K562 (cell line): ENCODE results near the gene HIVEP2. TPM values are rescaled to one million over a fixed set of nuclear protein-coding genes. Genes with fewer than 3 reads are reported as not detected.

Source experiments
- ATAC-seq: fragments of 200-7000 bp; cut with Tn5 transposase; 3 replicates; pipeline ENCODE4 v1.9.1; 2020; ENCODE audit warnings: moderate library complexity
- BruUV-seq: library from RNA; stranded (reverse); fragments of 400-500 nt; replicated peaks from 2 replicates; lab custom pipeline; 2021; lab: Mats Ljungman, UMichigan
- CTCF ChIA-PET: fragments of 300-600 bp; formaldehyde crosslinking; extraction: SDS; loops from one replicate; lab custom pipeline; 2021; ENCODE audit warnings: low intra/inter-chr PET ratio; lab: Yijun Ruan, JAX
- POLR2A ChIA-PET: fragments of 300-600, 350-650 bp; sonication (Branson Sonifier 250); formaldehyde crosslinking; extraction: SDS; loops from one replicate; lab custom pipeline; 2021; ENCODE audit warnings: antibody characterized with exemption, inconsistent platforms; lab: Yijun Ruan, JAX
- DNase-seq, 4 experiments: peaks; one replicate each; pipeline versions ENCODE4 v3.0.0 to v3.0.0-alpha.2; 2011 to 2018; ENCODE audit warnings: low spot score in 3 of 4, mixed read lengths in 3 of 4; ENCODE audit errors: extremely low read depth in 1 of 4
- FAIRE-seq: peaks from 2 replicates; lab custom pipeline; 2011; peaks lifted over from hg19 to GRCh38; lab: Jason Lieb, UNC
- H2AFZ ChIP-seq: 2 replicates; pipeline ENCODE4 v1.6.0; 2011; ENCODE audit warnings: low read depth, low read length, control low read depth, inconsistent platforms
- H3K27ac ChIP-seq: fragments of 200-600 bp; 3 replicates; pipeline ENCODE4 v1.8.0; 2011; ENCODE audit warnings: low read depth, mild to moderate bottlenecking, control low read depth, inconsistent platforms, low read length, moderate library complexity, mixed read lengths; ENCODE audit errors: extremely low read depth
- H3K27me3 ChIP-seq, 2 experiments: fragments of 300-600 bp in 1 of 2; 2 replicates in 1 of 2; 3 replicates in 1 of 2; pipeline versions ENCODE4 v1.6.0 to v1.8.0; 2011; ENCODE audit warnings: inconsistent platforms in 2 of 2, low read length in 2 of 2, mild to moderate bottlenecking in 1 of 2, mixed read lengths in 1 of 2, moderate library complexity in 1 of 2; ENCODE audit not compliant: control insufficient read depth in 2 of 2, insufficient read depth in 2 of 2
- H3K36me3 ChIP-seq: fragments of 300-600 bp; 3 replicates; pipeline ENCODE4 v1.8.0; 2011; ENCODE audit warnings: mild to moderate bottlenecking, low read length, inconsistent platforms; ENCODE audit not compliant: control insufficient read depth, insufficient read depth
- H3K4me1 ChIP-seq, 2 experiments: fragments of 200-600 bp in 1 of 2; replicated peaks in 1 of 2; 2 replicates in 1 of 2; 3 replicates in 1 of 2; pipeline versions ENCODE4 v1.5.1 to v1.8.0; 2011; ENCODE audit warnings: inconsistent platforms in 2 of 2, low read length in 2 of 2, mild to moderate bottlenecking in 1 of 2, mixed read lengths in 1 of 2, moderate library complexity in 1 of 2; ENCODE audit not compliant: control insufficient read depth in 2 of 2, insufficient read depth in 2 of 2
- H3K4me2 ChIP-seq: 2 replicates; pipeline ENCODE4 v1.6.1; 2011; ENCODE audit warnings: low read length, control low read depth, inconsistent platforms, mixed read lengths; ENCODE audit not compliant: insufficient read depth
- H3K4me3 ChIP-seq: fragments of 200-600 bp; sonication (generic), shearing (Covaris generic); 2 replicates; pipeline ENCODE4 v1.5.1; 2016; ENCODE audit warnings: control low read depth, inconsistent platforms
- H3K79me2 ChIP-seq: fragments of 200-600 bp; 3 replicates; pipeline ENCODE4 v1.8.0; 2011; ENCODE audit warnings: low read length, inconsistent platforms; ENCODE audit not compliant: control insufficient read depth, insufficient read depth
- H3K9ac ChIP-seq, 2 experiments: 2 replicates each; pipeline versions ENCODE4 v1.6.0 to v1.6.1; 2011; ENCODE audit warnings: low read depth in 2 of 2, low read length in 2 of 2, control low read depth in 1 of 2, inconsistent platforms in 1 of 2, mild to moderate bottlenecking in 1 of 2, mixed read lengths in 1 of 2; ENCODE audit not compliant: insufficient read depth in 1 of 2
- H3K9me1 ChIP-seq: one replicate; pipeline ENCODE4 v1.6.0; 2011; ENCODE audit warnings: inconsistent platforms, mild to moderate bottlenecking, low read length, moderate library complexity; ENCODE audit not compliant: control insufficient read depth, insufficient read depth
- H3K9me3 ChIP-seq: replicated peaks from 2 replicates; pipeline ENCODE4 v1.5.1; 2011; ENCODE audit warnings: low read depth, low read length, inconsistent platforms; ENCODE audit not compliant: control insufficient read depth, insufficient read depth
- H4K20me1 ChIP-seq: replicated peaks from 2 replicates; pipeline ENCODE4 v1.6.1; 2011; ENCODE audit warnings: low read length, inconsistent platforms, mixed read lengths; ENCODE audit not compliant: control insufficient read depth, insufficient read depth
- ARID3B ChIP-seq: fragments of 250-450 bp; sonication (Bioruptor Pico); IDR thresholded peaks from 2 replicates; pipeline ENCODE4 v1.4.0; 2020; ENCODE audit warnings: borderline replicate concordance
- CSDE1 ChIP-seq, 2 experiments: fragments of 450-650 bp; IDR thresholded peaks; 2 replicates each; pipeline ENCODE4 v1.6.1; 2016; ENCODE audit warnings: mild to moderate bottlenecking in 1 of 2
- CUX1 ChIP-seq: fragments of 200-800 bp; sonication (Bioruptor generic); IDR thresholded peaks from 2 replicates; pipeline ENCODE4 v1.6.1; 2016; ENCODE audit warnings: missing genetic modification characterization, missing compliant biosample characterization
- GTF2B ChIP-seq: IDR thresholded peaks from 2 replicates; pipeline ENCODE4 v1.6.1; 2011; ENCODE audit not compliant: insufficient read length; ENCODE audit errors: extremely low read depth
- MTF1 ChIP-seq: fragments of 250-450 bp; sonication (Bioruptor Pico); IDR thresholded peaks from 2 replicates; pipeline ENCODE4 v1.9.0; 2021; ENCODE audit warnings: moderate library complexity, mild to moderate bottlenecking, inconsistent platforms, borderline replicate concordance
- PURB ChIP-seq: sonication (generic); formaldehyde crosslinking; IDR thresholded peaks from 2 replicates; pipeline ENCODE4 v1.9.0; 2021; ENCODE audit warnings: low read depth, mild to moderate bottlenecking, missing genetic modification reagents
- SREBF2 ChIP-seq: sonication (generic); formaldehyde crosslinking; IDR thresholded peaks from 2 replicates; pipeline ENCODE4 v1.4.0; 2020; ENCODE audit warnings: mild to moderate bottlenecking, missing genetic modification reagents
- STAG1 ChIP-seq: sonication (generic); formaldehyde crosslinking; IDR thresholded peaks from 2 replicates; pipeline ENCODE4 v1.5.0; 2020; ENCODE audit warnings: missing genetic modification reagents, borderline replicate concordance
- TCF7 ChIP-seq: sonication (generic); IDR thresholded peaks from 2 replicates; pipeline ENCODE4 v1.6.1; 2016; ENCODE audit warnings: antibody characterized with exemption, borderline replicate concordance
- ZNF212 ChIP-seq: fragments of 450-650 bp; formaldehyde crosslinking; IDR thresholded peaks from 2 replicates; pipeline ENCODE4 v1.4.0; 2020; ENCODE audit warnings: mild to moderate bottlenecking
- ZNF324 ChIP-seq: fragments of 250-450 bp; sonication (Bioruptor Pico); IDR thresholded peaks from 2 replicates; pipeline ENCODE4 v1.4.0; 2020; ENCODE audit warnings: mild to moderate bottlenecking
- WGBS: fragments of 100-300 bp; shearing (Covaris generic); methylation state at CpG from one replicate; pipeline ENCODE4 v1.1.6; 2016; ENCODE audit warnings: low coverage, mixed read lengths; ENCODE audit not compliant: insufficient coverage; ENCODE audit errors: missing lambda C conversion rate; 5-methylcytosine and 5-hydroxymethylcytosine counted together
- in situ Hi-C: fragments of 300-500 bp; cut with MboI; formaldehyde crosslinking; loops from 4 replicates; pipeline ENCODE4 v1.15.0; 2018; ENCODE audit warnings: inconsistent platforms, mixed read lengths
- intact Hi-C: fragments of 100-400 bp; cut with micrococcal nuclease; formaldehyde crosslinking; loops from 2 replicates; pipeline ENCODE4 v1.14.2; 2022
- polyA plus RNA-seq, 8 experiments: library from polyadenylated mRNA; depleted of rRNA in 4 of 8; stranded (reverse) in 5 of 8; unstranded in 3 of 8; fragments of >200 nt; fragmentation: Nextera tagmentation in 2 of 8; fragmentation: Illumina TruSeq in 1 of 8; extraction: Ambion mirVana in 2 of 8; extraction: Trizol in 1 of 8; gene quantifications; 2 replicates each; pipeline versions ENCODE4 v1.2.1 to v1.2.3, GENCODE V29; 2011 to 2014; ENCODE audit warnings: inconsistent platforms in 1 of 8, missing spikeins in 1 of 8
- total RNA-seq, 7 experiments: library from RNA; depleted of rRNA in 6 of 7; stranded (reverse); fragments of >200 nt in 6 of 7; fragmentation: Illumina TruSeq in 2 of 7; extraction: Trizol in 2 of 7; gene quantifications; 2 replicates each; pipeline versions ENCODE4 v1.2.1 to v1.2.3, GENCODE V29; 2011 to 2021; ENCODE audit warnings: low replicate concordance in 1 of 7

Gene HIVEP2
- total and polyA plus RNA-seq, 9 of the 15 experiments (the other 6 are each of a cell fraction or from before 2014, with no cell fraction given) = under 0.01 to 1.2 (median 0.31) TPM

GRCh38 chr6:142855893-142856623 lies 88.9 kb downstream of the HIVEP2 start:
- Histone ChIP-seq H3K9ac (no peak overlapping the region), H3K4me1 (no peaks in the 10 kb centered on the region), H2AFZ (no peak overlapping the region), H3K4me2 (no peak overlapping the region), H3K36me3 (no peaks in the 10 kb centered on the region), H3K27me3 (peaks cover 5 to 8% of the 10 kb centered on the region in 2 experiments; a peak in 3 of 5 replicates), H3K27ac (no peak overlapping the region), H3K9me3 (no peaks in the 10 kb centered on the region), H3K79me2 (no peaks in the 10 kb centered on the region), H3K9me1 (no peaks in the 10 kb centered on the region), H3K4me3 (no peak overlapping the region), H4K20me1 (no peaks in the 10 kb centered on the region)
- ChIA-PET POLR2A (no interaction called here), CTCF (no interaction called here)
- ATAC-seq = no peak
- BruUV-seq = no TSS peak
- FAIRE-seq = no peak
- intact Hi-C loops = no loop called here
- in situ Hi-C loops = no loop called here
- 1% methylated on average over 5 of the region's 5 CpGs for WGBS
- DNase-seq = no peak
- no peak for TF ChIP-seq TCF7
- no peak for TF ChIP-seq MTF1 (CRISPR knock-in tag)
- no peak for TF ChIP-seq PURB (CRISPR knock-in tag)
- no peak for TF ChIP-seq STAG1 (CRISPR knock-in tag)
- no peak for TF ChIP-seq ARID3B (CRISPR knock-in tag)
- no peak for TF ChIP-seq ZNF324 (CRISPR knock-in tag)
- no peak for TF ChIP-seq CSDE1 (IDR thresholded peaks at IDR 0.05)
- no peak for TF ChIP-seq SREBF2
- TF ChIP-seq GTF2B = no peak
- no peak for TF ChIP-seq CUX1 (CRISPR knock-in tag)
- TF ChIP-seq ZNF212 (CRISPR knock-in tag) = no peak
